GM15510 (cell line): Measurements from ENCODE around the gene CELF1.

ENCODE experiments used
- POLR2A ChIP-seq: IDR thresholded peaks from 3 replicates; pipeline ENCODE4 v1.6.1; 2011; ENCODE audit warnings: borderline replicate concordance; ENCODE audit not compliant: insufficient read length; ENCODE audit errors: extremely low read depth

The CELF1 gene

GRCh38 chr11:47495856-47496217 lies 57.1 kb downstream of the CELF1 start:
- no peak for TF ChIP-seq POLR2A

DNA sequence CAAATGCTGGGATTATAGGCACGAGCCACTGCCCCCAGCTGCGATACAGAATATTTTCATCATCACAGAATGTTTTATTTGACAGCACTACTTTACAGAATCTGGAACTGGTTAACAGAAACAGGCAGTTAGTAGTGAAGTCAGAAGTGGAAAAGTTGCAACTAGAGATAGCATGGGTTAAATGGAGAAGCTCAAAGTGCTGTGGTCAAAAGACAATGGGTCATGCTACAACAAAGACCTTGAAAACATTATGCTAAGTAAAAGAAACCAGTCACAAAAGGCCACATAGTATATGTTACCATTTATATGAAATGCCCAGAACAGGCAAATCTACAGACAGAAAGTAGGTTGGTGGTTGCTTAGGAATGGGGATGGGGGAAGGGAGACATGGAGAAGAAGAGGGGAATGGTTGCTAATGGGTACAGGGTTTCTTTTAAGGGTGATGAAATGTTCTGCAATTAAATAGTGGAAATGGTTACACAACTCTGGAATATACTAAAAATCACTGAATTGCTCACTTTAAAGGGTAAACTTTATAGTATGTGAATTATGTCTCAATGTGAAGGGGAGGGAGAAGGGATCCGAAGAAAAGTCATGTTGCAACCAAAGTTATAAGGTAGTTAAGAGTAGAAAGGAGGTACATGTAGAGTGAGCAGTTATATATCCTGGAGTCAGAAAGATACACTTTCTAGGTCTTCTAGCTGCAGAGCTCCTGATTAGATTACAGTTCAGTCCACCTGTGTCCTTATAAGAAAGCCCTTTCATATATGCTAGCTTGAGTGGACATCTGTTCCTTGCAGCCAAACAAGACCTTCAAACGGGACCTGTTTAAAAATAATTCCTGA lies 57.7 kb downstream of the CELF1 start:
- no peak for TF ChIP-seq POLR2A

DNA sequence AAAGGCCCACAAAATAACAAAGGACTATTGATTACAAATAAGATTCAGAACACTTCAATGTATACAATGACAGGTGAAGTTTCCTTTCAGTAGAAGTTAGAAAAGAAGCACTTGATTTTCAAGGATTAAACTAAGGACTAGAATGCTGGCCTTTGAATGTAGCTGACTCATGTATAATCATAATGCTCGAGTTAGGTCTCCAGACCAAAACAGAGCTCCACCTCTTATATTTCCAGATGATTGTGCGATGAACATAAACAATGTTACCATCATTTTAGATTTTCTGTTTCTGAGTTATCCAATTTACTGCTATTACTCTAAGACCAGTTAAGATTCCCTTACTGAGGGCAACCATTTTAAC lies 63.6 kb downstream of the CELF1 start:
- TF ChIP-seq POLR2A = no peak

DNA sequence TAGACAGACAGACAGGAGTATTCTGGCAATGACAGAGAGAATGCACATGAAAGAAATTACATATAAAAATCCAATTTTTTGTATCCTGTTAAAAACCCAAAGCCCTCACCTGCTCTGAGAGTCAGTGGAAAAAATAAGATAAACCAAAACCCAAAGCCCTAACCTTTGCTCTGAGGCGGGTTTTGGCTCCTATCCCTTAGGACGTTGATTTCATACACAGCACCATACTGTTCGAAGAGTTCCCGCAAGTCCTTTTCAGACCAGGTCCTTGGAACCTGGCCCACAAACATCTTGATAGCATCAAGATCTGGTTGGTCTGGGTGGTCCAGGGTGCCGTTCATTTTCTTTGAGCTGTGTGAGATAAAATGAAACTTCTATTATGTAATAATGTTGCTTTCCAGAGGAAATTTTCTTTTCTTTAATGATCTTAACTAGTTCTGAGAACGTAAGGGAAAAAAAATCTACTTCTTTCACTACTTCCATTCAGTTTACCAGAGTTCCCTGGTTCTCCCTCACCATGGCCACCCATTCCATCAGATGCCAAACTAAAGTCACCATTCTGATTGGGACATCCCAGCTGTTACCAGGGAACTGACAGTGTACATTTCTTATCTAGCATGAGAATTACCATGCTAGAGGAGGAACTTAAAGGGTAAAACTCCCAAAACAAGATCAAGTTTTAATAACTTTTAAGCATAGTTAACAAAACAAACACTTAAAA lies 64.1 kb downstream of the CELF1 start:
- no peak for TF ChIP-seq POLR2A

DNA sequence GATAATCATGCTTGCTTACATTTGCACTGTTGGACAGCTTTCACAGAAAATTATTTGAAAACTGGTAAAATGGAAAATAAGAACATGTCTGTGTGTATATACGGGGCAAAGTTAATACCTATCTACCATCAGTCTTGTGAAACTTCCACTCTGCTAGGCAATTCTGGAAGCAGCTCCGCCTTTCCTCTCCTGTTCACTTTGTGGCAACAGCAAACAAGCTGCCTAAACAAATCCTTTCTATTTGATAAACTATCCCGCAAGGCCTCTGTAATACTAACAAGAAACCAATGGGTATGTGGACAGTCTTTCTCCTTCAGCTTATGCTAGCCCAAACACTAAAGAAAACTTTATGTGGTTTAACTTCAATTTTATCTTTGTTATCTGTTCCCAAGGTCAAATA lies 64.8 kb downstream of the CELF1 start:
- TF ChIP-seq POLR2A = no peak

DNA sequence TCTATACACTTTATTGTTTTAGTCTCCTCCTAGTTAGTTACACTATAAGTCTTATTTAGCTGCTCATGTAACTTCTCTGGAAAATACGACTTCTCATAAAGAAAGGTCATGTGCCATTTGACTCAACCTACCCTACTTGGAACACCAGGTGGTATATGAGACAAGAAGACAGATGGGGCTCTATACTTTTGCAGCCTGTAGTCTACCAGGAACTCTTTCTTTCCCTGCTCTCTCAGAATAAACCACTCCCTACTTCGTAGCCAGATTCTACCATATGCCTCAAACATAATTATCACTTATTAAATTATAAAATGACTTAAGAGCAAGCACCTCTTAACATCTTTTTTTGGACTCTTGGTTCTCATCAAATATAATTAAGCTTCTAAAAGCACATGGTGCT lies 65.5 kb downstream of the CELF1 start:
- no peak for TF ChIP-seq POLR2A

GRCh38 chr11:47485107-47485506 lies 67.8 kb downstream of the CELF1 start:
- no peak for TF ChIP-seq POLR2A

GRCh38 chr11:47483457-47483856 lies 69.5 kb downstream of the CELF1 start:
- TF ChIP-seq POLR2A = no peak

- no peak for TF ChIP-seq POLR2A
Measured at GRCh38 chr11:47480762-47481161, 72.2 kb downstream of the CELF1 start.

DNA sequence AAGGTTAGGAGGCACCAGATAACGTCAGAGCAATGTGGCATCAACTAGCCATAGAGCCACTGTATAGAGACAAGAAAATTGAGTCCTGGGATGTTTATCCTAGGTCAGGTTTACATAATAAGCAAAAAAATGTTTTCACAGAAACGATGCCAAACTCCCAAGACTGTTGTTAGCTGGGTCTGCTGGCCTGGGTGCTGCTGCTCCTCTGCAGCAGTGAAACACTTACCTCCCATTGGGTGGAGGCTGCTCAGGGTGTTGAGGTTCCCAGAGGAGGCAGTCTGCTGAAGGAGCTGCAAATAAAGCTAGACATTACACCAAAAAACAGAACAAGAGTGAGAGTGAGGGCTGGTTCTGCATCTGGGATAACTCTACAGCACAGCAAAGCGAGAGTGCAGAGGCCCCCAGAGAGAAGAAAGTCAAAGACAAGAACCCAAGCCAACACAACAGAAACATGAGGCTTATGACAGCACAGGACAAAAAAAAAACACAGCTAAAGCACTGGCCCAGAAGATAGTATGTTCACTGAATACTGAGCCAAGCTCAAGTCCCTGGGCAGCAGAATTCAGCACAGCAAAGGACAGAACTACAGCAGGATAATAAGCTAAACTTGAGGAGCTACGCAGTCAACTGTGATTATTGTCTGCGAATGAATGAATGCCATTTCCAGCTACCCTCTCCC lies 74.1 kb downstream of the CELF1 start:
- TF ChIP-seq POLR2A = no peak

GRCh38 chr11:47477753-47478152 lies 75.2 kb downstream of the CELF1 start:
- no peak for TF ChIP-seq POLR2A

- no peak for TF ChIP-seq POLR2A
Measured at GRCh38 chr11:47477323-47477722, 75.6 kb downstream of the CELF1 start.

DNA sequence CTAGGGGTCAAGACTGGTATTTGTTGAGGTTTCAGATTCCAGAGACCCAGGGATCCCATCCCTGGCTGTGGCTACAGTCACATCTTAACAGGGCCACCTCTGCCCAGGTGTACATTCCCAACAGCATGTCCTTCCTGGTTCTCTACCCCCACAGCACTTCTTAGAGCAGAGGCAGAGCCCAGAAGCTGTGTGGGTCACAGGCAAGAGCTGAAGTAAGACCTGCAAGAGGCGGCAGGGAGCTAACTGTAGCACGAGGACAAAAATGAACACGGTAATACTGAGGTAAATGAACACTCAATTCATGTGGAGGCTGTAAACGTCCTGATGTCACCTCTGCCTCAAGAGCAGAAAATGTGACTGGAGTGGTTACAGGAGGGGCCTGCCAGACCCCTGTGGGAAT lies 82.3 kb downstream of the CELF1 start:
- TF ChIP-seq POLR2A = no peak

GRCh38 chr11:47469361-47470179 lies 83.4 kb downstream of the CELF1 start:
- TF ChIP-seq POLR2A = no peak

DNA sequence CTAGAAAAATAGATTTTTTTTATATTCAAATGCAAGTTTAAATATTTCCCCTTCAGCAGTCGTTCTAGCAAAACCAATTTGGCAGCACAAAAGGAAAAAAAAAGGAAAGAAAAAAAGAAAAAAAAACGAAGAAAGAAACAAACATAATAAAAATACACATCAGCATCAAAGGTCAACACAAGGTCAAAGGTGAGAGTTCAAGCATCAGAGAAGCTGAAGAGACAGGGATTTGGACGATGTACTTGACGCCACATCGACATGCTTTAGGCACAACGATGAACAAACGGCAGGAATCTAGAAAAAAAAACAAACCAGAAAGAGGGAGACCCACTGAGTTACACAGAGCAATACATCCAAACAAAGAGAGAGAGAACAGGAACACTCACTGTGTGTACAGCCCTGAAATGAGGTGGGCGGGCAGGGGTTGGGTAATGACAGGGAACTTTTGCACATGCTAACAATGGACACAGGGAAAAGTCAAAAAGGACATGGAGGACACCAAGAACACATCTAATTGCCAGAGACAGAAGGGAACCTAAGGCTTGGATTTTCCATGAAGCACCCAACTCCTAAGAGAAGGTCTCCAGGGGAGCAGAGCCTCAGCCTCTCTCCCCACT lies 84.2 kb downstream of the CELF1 start:
- no peak for TF ChIP-seq POLR2A

GRCh38 chr11:47467357-47467756 lies 85.6 kb downstream of the CELF1 start:
- TF ChIP-seq POLR2A = no peak
